GM18520 (cell line): ENCODE measurements around the gene HSD11B2.
"Not testable (repeated sequence)": the region's sequence is repeated elsewhere in the genome, so short reads cannot be mapped to it uniquely, and the experiment has no call there.

Experiments
- ATAC-seq: cut with Tn5 transposase; IDR thresholded peaks from one replicate; pipeline ENCODE4 v1.9.1; 2021; ENCODE audit not compliant: unreplicated experiment

HSD11B2 gene

DNA sequence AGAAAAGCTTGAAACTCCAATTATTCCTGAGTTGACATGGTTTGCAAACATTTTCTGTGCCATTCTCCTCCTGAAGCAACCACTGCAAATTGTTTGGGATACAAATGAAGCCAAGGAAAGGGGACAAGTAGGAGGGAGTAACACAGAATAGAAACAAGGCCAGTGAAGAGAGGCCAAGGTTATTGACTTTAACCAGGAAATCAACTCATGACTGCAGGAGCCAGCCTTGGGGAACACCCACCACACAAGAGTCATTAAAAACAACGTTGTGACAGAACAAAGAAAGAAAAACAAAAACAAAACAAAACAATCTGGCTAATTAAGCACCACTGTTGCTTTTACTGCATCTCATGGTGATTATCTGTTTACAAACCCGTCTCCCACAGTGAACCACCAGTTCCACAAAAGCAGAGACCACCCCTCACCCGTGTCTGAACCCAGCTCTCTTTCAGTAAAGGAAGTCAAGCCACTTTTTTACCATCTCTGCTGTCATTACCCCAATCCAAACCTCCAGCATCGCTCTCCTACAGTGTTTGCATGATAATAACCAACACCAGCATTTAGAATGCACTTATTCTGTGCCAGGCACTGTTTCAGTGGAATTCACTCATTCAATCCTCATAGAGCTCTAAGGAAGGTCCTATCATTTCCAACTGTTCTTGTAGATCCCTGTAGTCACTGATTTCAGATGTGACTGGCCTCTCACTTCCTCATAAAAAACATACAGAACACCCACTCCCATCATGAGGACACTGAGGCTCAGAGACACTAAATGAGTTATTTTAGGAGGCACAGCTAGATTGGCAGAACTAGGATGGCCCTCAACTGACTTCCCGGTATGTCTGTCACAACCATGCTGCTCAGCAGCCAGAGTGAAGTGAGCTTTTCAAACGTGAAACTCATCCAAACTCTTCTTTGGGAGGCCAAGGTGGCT is 16.7 kb upstream of the HSD11B2 start:
- ATAC-seq = no peak

DNA sequence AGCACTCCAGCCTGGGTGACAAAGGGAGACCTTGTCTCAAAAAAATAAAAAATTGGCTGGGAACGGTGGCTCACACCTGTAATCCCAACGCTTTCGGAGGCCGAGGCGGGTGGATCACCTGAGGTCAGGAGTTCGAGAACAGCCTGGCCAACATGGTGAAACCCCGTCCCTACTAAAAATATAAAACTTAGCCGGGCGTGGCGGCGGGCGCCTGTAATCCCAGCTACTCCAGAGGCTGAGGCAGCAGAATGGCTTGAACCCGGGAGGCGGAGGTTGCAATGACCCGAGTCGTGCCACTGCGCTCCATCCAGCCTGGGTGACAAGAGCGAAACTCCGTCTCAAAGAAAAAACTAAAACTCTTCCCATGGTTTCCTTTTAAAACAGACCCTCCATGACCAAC is 15.5 kb upstream of the HSD11B2 start:
- not testable (repeated sequence) for ATAC-seq

DNA sequence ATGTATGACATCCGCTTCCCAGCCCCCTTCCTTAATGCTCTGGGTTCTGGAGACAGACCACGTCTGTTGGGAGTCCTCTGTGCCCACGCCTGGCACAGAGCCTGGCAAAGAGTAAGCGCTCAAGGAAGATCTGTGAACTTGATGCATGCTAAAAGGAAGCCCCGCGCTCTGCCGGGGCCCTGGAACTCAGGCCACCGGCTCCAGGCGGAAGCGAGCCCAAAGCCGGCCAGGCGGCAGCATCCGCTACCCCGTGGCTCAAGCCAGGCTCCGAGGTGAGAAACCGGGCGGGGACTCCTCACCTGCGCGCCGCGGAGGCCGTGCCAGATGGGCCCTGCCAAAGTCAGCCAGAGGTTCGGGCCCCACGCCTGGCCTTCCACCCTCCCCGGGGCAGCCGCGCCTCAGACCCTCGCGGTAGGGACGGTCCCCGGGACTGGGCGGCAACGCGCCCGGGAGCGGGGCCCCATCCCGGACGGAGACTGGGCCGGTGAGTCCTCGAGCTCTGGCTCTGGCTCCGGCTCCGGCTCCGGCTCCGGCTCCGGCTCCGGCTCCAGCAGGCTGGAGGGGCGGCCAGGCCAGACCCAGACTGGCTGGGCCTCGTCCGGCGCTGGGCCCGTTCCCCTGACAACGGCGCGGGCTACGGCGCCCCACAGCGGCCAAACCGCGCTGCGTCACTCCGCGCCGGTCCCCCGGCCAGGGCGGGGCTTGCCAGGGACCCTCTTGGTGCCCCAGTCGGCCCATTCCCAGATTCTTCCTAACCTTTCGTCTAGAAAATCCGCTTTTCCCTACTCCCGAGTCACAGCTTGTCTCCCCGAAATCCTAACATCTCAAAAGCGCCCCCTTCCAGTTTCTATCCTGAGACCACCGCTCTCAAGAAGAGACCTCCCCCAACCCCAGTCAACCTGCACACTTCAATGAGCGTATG is 14.8 kb upstream of the HSD11B2 start, which contains the start of gene ZDHHC1:
TSS of gene ZDHHC1 (minus strand) at position 606 of the 922 bp plus-strand sequence. CDS start 8,702 bp downstream, outside the sequence.
- no peak for ATAC-seq

DNA sequence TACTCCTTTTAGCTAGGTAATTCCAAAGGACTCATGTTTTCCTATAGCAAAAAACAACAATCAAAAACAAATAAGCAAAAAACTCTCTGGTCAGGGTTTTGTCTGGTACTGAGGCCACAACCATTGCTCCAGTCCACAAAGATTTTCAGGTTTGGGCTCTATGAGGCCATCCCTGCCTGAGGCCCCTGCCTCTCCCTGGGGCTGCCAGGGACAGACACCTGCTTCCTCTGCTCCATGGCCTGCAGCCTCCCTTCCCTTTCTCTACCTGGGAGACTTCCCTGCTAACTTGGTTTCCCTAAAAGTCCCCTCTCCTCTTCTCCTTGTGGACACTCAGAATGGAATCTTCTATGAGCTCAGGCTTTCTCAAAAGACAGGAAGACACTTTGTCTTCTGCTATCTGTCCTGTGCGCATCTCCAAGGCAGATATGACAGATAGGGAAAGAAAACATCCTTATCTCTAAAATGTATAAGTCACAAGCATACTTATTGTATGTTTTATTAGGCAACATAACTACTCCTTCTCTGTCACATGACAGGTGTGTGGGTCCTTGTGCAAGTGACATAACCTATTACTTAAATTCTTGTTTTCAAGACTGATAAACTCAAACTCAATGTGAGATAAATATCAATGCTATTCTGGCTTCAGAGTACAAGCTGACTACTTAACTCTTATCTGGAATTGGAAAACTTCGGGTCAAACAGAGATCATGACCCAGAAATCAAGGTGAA is 13.4 kb upstream of the HSD11B2 start:
- no peak for ATAC-seq

DNA sequence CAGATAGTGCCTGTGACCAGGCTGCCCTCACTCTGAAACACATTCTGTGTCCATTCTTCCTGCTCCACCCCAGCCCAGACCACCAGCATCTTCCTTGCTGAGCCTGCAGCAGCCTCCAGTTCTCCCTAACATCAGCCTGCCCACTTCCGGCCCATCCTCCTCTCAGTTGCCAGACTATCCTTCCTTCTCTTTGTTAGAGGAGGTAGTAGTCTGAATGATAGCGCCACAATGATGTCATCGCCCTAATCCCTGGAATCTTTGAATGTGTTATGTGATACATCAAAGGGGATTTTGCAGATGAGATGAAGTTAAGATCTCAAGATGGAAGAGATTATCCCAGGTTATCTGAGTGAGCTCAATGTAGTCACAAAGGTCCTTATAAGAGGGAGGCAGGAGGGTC is 11.4 kb upstream of the HSD11B2 start:
- no peak for ATAC-seq

DNA sequence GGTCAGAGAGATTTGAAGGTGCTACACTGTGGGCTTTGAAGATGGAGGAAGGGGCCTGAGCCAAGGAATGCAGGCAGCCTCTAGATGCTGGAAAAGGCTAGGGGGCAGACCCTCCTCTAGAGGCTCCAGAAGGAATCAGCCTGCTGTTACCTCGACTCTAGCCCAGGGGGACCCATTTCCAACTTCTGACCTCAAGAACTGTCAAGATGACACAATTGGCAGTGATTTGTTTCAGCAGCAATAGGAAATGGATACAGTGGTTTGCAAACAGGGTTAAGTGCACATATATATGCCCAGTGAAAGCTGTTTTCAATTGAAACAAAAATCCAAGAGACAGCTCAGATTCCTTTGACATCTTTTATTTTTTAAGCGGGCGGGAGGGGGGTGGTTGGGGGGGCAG is 11.0 kb upstream of the HSD11B2 start:
- no peak for ATAC-seq

DNA sequence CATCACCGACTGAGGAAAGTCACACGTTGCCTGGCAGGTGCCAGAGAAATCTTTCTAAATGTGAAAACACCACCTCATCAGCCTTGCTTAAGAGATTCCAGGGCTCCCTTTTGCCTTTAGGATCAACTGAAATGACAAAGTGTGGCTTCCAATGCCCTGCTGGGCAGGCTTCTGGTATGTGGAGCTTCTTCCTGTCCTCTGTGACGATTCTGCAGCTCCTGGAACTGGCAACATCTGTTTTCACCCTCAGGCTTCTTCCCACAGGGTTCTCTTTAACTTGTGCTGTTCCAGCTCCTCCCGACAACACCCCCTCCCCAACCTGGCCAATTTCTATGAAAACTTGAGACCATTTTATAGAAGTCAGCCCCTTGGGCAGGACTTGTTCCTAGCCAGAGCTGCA is 9.9 kb upstream of the HSD11B2 start:
- no peak for ATAC-seq

DNA sequence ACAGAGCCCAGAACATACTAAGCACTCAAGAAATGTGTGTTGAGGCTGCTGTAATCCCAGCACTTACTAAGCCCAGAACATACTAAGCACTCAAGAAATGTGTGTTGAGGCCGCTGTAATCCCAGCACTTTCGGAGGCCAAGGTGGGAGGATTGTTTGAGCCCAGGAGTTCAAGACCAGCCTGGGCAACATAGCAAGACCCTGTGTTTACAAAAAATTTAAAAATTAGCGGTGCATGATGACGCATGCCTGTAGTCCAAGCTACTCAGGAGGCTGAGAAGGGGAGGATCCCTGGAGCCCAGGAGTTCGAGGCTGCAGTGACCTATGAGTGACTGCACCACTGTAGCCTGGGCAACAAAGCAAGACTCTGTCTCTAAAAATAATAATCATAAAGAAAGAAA is 7.9 kb upstream of the HSD11B2 start:
- no peak for ATAC-seq

DNA sequence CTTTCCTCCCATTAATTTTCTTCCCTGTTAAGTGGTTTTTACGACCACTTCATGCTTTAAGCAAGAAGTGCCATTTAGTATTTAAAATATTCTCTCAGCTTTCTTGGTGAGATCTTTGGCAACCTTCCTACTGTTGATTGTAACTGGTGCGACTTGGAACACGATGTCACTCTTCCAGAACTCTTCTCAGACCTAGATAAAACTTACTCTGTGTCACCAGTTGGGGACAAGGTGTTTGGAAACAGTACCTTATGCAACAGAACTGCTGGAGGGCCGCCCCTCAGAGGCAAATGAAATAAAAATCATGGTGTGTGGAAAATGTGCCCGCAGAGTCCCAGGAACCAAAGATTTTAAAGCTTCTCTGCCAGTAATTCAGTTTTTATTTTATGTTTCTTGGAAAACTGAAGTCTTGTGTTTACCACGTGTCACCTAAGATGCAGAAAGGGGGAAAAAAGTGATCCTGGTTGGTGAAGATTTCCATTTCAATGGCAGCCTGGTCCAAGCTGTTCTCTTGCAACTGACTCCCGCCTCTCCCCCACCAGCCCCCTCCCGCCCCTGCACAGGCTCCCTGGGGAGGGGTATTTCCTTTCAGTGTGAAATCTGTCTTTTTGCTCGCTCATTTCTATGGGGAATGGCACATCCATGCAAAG is 7.2 kb upstream of the HSD11B2 start:
- no peak for ATAC-seq

DNA sequence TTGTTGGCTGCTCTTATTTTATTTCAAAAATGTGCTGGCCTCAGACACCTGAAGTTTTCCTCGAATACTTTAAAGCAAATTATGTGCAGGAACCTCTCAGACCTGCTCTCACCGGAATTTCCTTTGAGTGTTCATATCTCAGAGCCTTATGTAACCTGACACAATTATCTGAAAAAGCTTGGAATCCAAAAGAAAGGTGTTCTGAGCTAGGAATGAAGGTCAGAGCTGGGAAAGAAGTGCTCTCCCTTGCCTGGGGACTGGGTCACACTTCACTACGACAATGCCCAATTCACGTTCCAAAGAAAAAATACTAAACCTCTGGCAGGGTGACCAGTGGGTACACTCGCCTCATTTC is 6.7 kb upstream of the HSD11B2 start:
- no peak for ATAC-seq

DNA sequence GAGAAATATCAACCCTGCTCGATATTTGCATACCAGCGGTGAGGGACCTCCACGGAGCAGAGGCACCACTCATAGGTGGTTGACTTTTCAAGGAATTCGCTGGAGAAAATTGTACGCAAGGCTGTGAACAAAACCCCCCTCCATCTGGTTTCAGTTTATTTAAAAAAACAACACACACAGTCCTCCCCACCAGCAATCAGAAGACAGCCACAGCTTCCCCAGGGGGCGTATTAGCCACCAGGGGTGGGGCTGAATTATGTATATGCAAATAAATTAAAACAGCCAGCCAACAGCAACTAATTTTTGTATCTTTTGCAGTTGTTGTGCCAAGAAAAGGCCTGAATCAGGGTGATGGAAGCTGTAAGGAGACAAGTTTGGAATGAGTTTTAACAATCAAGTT is 5.9 kb upstream of the HSD11B2 start:
- no peak for ATAC-seq

DNA sequence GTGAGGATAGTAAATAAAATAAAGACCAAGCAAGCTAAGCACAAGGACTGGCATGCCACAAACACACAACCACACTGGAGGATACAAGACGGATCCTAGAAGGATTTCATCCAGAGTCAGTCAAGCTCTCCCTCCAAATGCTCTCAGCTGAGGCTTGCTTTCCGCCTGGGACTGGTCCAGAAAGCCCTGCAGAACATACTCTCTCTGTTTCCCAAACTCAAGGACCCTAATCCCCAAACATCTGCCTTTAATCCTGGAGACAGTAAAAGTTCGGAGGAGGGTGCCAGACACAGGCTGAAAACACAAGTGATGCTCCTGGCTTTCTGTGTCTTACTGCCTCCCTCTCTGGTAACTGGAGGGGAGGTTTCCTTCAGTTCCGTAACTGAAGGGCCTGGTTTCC is 5.3 kb upstream of the HSD11B2 start:
- no peak for ATAC-seq

DNA sequence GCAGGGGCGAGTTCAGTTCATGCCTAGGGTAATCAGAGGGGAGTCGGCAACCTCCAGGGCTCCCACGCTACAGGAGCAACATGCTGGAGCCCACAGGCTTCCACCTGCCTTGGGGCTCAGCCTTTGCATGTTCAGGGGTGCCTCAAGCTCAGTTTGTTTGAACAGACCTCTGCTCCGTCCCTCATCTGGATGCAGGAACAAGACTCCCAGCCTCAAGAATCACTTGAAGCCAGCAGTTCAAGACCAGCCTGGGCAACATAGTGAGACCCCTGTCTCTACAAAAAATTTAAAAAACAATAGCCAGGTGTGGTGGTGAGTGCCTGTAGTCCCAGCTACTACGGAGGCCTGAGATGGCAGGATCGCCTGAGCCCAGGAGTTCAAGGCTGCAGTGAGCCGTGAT is 4.9 kb upstream of the HSD11B2 start:
- no peak for ATAC-seq

DNA sequence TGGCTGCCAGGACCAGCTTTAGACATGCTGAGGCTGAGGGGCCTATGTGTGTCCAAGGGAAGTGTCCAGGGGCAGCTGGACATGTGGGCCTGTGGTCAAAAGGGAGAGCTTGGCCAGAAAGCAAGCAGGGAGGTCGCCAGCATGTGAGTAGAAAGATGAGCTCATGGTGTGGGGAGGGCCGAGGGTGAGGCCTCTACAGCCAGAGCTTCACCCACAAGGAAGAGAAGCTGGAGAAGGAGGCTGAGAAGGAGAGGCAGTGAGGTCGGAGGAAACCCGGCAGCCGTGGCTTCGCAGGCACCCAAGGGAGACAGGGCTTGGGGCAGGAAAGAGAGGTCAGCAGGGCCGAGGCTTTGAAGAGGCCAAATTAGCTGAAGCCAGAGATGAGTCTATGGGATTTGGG is 4.0 kb upstream of the HSD11B2 start:
- no peak for ATAC-seq

DNA sequence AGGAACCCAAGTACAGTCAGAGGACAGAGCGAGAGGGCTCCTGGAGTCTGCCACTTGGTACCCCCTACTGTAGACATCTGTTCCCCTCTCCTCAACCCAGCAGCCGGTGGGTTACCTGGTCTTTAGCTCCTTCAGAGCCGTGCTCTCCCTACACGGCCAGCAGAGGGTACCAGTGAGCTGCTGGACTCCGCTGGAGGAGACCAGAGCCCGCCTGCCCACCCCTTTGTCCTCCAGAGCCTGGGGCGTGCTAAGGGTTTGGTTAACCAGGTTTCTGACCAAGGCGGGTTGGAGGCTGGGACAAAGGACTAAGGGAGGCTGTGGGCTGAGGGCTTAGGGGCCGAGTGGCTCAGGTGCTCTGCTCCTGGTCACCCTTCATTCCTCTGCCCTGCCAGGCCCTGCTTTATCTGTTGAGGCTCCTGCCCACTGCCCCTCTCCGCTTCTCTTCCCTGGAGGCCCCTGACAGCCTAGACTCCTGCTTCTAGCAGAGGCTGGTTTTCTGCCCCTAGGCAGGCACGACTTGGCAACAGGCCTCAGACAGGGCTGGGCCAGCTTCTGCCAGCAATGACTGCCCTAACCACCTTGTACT is 2.7 kb upstream of the HSD11B2 start:
- no peak for ATAC-seq

DNA sequence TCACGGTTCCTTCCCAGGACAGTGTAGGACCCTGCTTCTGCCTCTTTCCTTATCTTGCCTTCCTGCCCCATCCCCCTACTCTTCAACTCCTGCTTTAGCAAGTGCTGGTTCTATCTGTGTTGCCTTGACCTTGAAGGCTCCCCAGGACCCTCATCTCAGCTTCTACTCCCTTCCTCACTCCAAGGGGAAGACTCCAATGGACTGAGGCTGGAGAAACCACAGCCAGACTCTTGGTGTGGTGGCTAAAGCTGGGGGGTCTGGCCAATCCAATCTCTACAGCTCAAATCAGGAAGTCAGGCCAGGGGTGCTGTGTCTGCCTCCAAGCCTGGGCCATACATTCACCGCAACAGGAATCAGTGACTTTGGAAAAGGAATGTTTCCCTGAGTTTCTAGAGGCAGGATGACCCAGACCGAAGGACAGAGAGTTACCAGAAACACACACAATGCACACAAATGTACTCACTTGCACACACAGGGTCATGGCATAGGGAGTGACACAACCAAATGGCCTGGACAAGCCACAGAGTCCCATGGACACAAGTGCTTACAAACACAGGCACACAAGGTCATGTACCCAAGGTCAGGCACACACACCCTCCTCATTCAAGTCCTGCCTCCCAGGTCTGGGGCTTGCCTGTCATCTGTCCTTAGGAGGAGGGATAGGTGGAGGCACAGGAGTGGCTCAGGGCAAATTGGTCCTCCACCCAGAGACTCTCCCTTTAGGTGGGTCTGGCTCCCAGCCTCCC is 1.7 kb upstream of the HSD11B2 start:
- no peak for ATAC-seq

DNA sequence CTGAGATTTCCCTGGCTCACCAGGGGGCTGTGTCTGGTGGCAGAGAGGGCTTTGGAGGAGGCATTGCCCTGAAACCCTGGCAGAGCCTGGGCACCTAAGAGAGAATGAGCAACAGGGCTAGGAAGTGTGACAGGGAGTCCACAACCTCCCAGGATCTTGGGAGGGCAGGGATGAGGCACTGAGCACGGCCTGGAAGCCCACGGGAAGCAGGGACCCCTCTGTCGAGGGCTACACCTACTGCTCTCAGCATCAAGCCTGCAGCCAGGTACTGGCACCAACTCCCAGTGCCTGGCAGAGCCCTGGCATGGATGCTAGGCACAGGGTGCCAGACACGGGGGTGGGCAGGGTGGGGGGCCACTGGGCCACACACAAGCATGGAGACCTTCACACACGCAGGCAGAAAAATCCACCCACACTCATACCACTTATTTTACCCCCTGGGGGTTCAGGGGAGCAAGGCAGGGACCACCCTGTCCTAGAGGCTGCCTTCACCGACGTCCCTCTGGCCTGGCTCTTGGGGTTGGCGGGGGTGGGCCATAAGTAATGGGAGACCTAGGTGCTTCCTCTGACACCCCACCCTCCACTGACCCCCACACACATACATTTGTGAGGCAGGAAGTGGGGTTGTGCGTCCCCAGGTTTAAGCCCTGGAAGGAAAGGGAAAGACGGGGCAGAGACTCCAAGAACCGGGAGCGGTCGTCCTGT is 970 bp upstream of the HSD11B2 start:
- ATAC-seq = no peak

DNA sequence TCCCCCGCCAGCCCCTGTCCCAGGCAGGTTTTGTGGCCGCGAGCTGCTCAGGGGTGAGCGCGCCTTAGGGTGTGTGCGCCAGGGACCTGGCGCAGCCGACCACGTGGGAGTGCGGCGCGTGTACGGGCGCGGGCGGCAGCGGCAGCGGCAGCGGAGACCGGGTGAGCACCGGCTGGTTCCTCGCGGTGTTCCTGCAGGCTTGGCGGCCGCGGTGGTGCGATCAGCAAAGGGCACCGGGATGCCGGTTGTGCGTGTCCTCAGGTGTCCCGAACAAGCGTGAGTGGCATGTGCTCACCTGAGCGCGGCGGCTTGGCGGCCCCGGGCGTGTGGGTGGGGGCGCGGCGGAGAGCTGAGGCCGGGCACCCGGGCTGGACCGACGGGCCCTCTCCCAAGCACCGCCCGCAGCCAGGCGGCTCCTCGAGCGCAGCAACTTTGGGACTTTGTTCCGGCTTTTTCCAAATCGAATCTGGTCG is 381 bp upstream of the HSD11B2 start:
- no peak for ATAC-seq
